ENCODE data around the gene IQGAP3.

Gene IQGAP3

DNA sequence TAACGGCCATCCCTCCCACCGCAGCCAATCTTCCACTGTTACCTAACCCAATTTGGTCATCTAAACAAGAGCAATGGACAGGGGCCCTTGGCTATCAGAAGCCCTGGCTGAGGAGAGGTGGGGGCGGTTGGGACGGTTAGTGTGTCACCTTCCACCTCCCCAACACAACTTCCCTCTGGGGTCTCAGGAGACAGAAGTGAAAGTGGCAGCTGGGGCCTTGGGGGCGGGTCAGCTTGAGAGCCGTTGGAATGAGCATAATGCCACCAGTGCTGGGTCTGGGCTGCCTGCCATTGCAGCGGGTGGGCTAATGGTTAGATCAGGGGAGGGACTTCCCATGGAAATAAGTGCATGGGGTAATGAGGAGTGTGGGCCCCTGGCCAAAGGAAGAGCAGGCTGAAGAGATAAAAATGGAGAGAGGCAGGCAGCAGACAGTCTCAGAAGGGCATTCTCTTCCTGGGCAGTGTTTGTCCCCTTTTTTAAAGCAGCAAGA is 79.7 kb downstream of the IQGAP3 start:
- DNase-seq (ENCODE audit: low read depth, low spot score): no peak
- CTCF ChIA-PET: interaction anchor here (1.1 to 17.6 kb wide), 3 partner anchors 4 to 32 kb away, joined by 3 to 270 read pairs (median 270); partner anchors contain the start of gene MEF2D
- no peak overlapping the region for H3K4me3 ChIP-seq (ENCODE audit: low read depth, low read length)
- TF ChIP-seq, protein P1, sequence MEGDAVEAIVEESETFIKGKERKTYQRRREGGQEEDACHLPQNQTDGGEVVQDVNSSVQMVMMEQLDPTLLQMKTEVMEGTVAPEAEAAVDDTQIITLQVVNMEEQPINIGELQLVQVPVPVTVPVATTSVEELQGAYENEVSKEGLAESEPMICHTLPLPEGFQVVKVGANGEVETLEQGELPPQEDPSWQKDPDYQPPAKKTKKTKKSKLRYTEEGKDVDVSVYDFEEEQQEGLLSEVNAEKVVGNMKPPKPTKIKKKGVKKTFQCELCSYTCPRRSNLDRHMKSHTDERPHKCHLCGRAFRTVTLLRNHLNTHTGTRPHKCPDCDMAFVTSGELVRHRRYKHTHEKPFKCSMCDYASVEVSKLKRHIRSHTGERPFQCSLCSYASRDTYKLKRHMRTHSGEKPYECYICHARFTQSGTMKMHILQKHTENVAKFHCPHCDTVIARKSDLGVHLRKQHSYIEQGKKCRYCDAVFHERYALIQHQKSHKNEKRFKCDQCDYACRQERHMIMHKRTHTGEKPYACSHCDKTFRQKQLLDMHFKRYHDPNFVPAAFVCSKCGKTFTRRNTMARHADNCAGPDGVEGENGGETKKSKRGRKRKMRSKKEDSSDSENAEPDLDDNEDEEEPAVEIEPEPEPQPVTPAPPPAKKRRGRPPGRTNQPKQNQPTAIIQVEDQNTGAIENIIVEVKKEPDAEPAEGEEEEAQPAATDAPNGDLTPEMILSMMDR (IDR thresholded peaks at IDR 0.05; ENCODE audit: insufficient read depth, low read length, missing control alignments): no peak
- POLR2A ChIA-PET: interaction anchor here (3.9 kb wide), 1 partner anchor 10 kb away, joined by 31 read pairs; the partner anchor contains the start of gene MEF2D

DNA sequence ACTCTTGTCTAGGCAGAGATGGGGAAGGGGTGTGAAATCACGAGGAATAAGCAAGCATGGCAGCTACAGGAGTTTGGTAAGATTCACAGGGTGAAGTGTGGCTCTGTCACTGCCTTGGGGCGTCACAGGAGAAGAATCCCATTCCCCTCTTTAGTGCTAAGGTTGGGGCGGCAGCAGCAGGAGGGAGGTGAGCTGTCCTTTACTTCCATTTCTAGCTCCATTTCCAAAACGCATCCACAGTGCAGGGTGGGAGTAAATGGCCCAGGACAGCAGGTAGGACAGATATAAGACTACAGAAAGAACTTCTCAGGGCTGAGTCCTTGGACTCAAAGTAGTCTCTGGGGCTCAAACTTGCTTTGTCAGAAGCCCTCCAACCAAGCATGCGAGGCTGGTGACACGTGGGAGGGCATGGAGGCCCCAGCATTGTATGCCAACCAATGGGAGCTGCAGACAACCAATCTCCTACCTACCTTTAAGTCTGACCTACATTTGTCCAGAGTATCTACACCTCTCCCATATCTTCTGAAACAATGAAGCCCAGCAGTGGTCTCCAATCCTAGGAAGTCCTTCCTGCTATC is 80.3 kb downstream of the IQGAP3 start:
- POLR2A ChIA-PET: interaction anchor here (3.9 kb wide), 1 partner anchor 11 kb away, joined by 31 read pairs; the partner anchor contains the start of gene MEF2D
- TF ChIP-seq, protein P1 (IDR thresholded peaks at IDR 0.05; ENCODE audit: insufficient read depth, low read length, missing control alignments): no peak
- no peak overlapping the region for H3K4me3 ChIP-seq (ENCODE audit: low read depth, low read length)
- CTCF ChIA-PET: interaction anchor here (1.1 to 17.6 kb wide), 3 partner anchors 5 to 33 kb away, joined by 3 to 270 read pairs (median 270); partner anchors contain the start of gene MEF2D
- no peak for DNase-seq (ENCODE audit: low read depth, low spot score)

DNA sequence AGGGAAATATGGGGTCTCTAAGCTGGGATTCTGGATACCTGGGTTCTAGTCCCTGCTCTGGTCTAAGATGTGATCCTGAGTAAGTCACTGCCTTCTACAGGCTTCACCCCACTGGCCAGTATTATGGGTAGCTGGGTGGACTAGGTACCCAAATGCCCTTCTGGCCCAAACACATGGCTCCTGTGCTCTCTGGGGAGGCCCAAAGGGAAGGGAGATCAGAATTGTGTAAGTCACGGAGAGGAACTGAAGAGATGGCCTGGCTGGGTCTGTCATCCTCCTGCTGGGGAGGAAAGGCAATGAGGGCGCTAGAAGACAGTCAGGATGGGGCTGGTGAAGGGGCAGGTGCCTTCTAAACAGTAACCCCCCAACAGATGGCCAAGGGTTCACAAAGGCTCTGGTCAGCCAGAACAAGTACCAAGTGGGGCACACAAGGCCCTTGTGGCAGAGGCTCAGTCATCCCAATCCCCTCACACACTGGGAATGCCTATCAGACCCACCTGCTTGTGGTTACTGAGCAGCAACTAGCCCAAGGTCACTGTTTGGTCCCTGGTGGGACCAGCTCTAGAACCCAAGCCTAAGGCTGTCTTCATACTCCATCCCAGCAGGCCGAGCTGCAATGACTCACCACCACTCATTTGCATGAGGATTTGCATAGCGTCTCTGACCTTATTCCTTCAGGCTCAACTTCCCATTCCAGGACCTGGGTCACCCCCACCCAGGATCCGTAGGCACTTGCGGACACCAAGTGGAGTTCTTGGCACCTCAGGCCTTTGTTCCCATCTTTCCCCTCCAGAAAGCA is 81.0 kb downstream of the IQGAP3 start:
- ChIA-PET CTCF (interaction anchor here (0.7 to 17.6 kb wide), 7 partner anchors 5 to 168 kb away, joined by 3 to 270 read pairs (median 3); partner anchors contain the start of gene MEF2D), POLR2A (interaction anchor here (0.7 to 3.9 kb wide), 3 partner anchors 8 to 104 kb away, joined by 3 to 31 read pairs (median 6); partner anchors contain the start of gene MEF2D)
- no peak overlapping the region for H3K4me3 ChIP-seq (ENCODE audit: low read depth, low read length)
- TF ChIP-seq, protein P1 (IDR thresholded peaks at IDR 0.05; ENCODE audit: insufficient read depth, low read length, missing control alignments): no peak
- DNase-seq (ENCODE audit: low read depth, low spot score): no peak

DNA sequence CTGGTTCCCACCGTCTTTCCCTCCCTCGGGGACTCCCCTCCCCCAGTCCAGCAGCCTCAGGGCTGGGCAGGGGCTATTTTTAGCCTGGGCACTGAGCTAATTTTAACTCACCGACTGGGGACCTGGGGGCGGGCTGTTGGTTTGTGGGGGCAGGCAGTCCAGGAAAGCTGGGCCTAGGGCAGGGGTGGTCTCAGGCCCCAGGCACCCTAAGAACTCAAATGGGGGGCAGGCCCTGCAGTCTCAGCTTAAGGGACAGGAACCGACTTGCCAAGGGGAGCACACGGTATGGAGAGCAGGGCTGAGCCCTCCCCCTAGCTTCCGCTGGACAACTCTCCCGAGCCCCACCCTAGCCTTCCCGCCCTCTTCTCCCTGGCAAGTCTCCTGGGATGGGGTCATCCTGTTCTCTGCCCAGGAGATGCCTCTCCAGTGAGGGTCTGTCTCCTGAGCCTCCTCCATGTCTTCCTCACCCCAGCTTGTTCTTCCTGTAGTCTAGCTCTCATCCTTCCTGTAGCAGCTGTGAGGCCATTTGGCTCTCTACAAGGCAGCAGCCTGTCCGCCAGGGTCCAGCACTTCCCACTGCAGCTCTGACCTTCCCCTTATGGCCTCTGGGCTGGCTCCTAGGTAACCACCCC is 81.8 kb downstream of the IQGAP3 start:
- no peak for DNase-seq (ENCODE audit: low read depth, low spot score)
- TF ChIP-seq, protein P1 (IDR thresholded peaks at IDR 0.05; ENCODE audit: insufficient read depth, low read length, missing control alignments): peak; percentile 16
- ChIA-PET POLR2A (interaction anchor here (0.7 to 3.9 kb wide), 3 partner anchors 8 to 105 kb away, joined by 3 to 31 read pairs (median 6); partner anchors contain the start of gene MEF2D), CTCF (interaction anchor here (0.8 to 17.6 kb wide), 10 partner anchors 4 to 169 kb away, joined by 3 to 270 read pairs (median 3); partner anchors contain the start of gene MEF2D)
- peak overlapping the region; percentile 32 for H3K4me3 ChIP-seq (ENCODE audit: low read depth, low read length)

DNA sequence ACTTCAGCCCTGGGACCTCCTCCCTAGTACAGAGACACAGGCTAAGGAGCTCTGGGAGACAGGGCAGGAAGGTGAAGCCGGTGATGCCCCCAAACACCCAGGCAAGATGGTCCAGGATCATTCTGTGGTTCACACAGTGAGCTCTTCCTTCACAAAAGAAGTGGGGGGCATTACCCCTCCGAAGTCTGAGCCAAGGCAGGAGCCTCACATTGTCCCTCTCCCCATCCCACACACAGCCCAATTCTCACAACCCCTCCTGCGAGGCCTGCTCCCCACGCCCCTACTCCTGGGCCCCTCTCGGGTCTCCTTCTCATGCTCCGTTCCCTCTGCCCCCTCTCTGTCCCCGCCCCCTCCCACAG is 82.5 kb downstream of the IQGAP3 start:
- TF ChIP-seq, protein P1 (IDR thresholded peaks at IDR 0.05; ENCODE audit: insufficient read depth, low read length, missing control alignments): no peak
- peak overlapping the region; percentile 8; the same call in 1 of the 2 replicates for H3K4me3 ChIP-seq (ENCODE audit: low read depth, low read length)
- no peak for DNase-seq (ENCODE audit: low read depth, low spot score)
- CTCF ChIA-PET: interaction anchor here (0.8 to 17.6 kb wide), 8 partner anchors 4 to 122 kb away, joined by 3 to 270 read pairs (median 4); partner anchors contain the start of gene MEF2D
- POLR2A ChIA-PET: interaction anchor here (1.2 to 3.9 kb wide), 2 partner anchors 9 to 13 kb away, joined by 6 to 31 read pairs; partner anchors contain the start of gene MEF2D
